ENCODE measurements around the gene RYR2.

Gene RYR2

DNA sequence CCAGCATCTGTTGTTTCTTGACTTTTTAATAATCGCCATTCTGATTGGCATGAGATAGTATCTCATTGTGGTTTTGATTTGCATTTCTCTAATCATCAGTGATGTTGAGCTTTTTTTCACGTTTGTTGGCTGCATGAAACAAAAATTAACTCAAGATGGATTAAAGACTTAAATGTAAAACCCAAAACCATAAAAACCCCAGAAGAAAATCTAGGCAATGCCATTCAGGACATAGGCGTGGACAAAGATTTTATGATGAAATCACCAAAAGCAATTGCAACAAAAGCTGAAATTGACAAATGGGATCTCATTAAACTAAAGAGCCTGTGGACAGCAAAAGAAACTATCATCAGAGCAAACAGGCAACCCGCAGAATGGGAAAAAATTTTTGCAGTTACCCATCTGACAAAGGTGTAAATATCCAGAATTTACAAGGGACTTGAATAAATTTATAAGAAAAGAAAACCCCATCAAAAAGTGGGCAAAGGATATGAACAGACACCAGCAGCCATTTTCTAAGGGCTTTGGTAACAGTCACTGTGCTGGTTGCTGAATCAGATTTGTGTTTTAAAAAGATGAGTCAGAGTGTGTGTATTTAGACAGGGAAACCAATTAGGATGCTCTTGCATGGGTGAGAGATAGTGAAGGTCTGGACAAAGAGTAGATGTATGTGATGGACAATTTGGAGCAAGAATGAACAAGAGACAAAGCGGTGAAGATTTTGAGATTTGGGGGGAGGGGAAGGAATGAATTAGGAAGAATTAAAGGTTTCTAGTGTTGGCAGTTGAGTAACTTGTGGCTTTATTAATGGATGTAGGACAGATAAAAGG lies 110.7 kb downstream of the RYR2 start:
- Histone ChIP-seq H3K27ac (ENCODE audit: low read depth, low read length) (no peak overlapping the region), H3K4me1 (ENCODE audit: control insufficient read depth in 1 of 2, insufficient read depth in 2 of 2, low read length in 2 of 2) (no peaks in the 10 kb centered on the region), H3K4me3 (ENCODE audit: low read depth in 1 of 2, low read length in 2 of 2) (no peak overlapping the region), H3K9ac (ENCODE audit: low read depth in 1 of 2, low read length in 2 of 2) (no peak overlapping the region), H3K27me3 (ENCODE audit: control insufficient read depth in 1 of 2, insufficient read depth in 2 of 2, low read length in 2 of 2) (no peaks in the 10 kb centered on the region), H3K36me3 (ENCODE audit: control insufficient read depth in 1 of 2, insufficient read depth in 2 of 2, low read length in 2 of 2) (no peaks in the 10 kb centered on the region), H3K9me3 (ENCODE audit: control insufficient read depth in 1 of 2, low read length in 2 of 2) (no peaks in the 10 kb centered on the region)

DNA sequence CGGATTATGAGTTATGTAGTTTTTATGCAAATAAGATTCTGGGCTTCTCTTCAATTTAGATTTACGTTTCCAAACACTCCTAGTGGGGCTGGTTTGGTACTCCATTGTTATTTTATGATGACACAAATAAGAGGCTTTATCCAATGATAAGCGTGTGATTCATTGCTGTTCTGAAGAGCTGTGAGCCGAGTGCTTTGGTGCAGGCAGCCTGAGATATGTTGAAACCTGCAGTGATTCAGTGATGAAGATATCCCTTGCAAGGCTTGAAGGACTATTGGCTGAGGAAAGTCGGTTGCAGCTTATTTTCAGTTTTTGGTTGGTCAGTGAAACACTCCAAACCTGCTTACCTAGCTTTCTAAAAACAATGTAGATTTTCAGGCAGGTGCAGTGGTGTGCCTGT lies 112.2 kb downstream of the RYR2 start:
- Histone ChIP-seq H3K4me3 (ENCODE audit: low read depth in 1 of 2, low read length in 2 of 2) (no peak overlapping the region), H3K9me3 (ENCODE audit: control insufficient read depth in 1 of 2, low read length in 2 of 2) (no peaks in the 10 kb centered on the region), H3K4me1 (ENCODE audit: control insufficient read depth in 1 of 2, insufficient read depth in 2 of 2, low read length in 2 of 2) (no peaks in the 10 kb centered on the region), H3K9ac (ENCODE audit: low read depth in 1 of 2, low read length in 2 of 2) (no peak overlapping the region), H3K36me3 (ENCODE audit: control insufficient read depth in 1 of 2, insufficient read depth in 2 of 2, low read length in 2 of 2) (no peaks in the 10 kb centered on the region), H3K27ac (ENCODE audit: low read depth, low read length) (no peak overlapping the region), H3K27me3 (ENCODE audit: control insufficient read depth in 1 of 2, insufficient read depth in 2 of 2, low read length in 2 of 2) (no peaks in the 10 kb centered on the region)

DNA sequence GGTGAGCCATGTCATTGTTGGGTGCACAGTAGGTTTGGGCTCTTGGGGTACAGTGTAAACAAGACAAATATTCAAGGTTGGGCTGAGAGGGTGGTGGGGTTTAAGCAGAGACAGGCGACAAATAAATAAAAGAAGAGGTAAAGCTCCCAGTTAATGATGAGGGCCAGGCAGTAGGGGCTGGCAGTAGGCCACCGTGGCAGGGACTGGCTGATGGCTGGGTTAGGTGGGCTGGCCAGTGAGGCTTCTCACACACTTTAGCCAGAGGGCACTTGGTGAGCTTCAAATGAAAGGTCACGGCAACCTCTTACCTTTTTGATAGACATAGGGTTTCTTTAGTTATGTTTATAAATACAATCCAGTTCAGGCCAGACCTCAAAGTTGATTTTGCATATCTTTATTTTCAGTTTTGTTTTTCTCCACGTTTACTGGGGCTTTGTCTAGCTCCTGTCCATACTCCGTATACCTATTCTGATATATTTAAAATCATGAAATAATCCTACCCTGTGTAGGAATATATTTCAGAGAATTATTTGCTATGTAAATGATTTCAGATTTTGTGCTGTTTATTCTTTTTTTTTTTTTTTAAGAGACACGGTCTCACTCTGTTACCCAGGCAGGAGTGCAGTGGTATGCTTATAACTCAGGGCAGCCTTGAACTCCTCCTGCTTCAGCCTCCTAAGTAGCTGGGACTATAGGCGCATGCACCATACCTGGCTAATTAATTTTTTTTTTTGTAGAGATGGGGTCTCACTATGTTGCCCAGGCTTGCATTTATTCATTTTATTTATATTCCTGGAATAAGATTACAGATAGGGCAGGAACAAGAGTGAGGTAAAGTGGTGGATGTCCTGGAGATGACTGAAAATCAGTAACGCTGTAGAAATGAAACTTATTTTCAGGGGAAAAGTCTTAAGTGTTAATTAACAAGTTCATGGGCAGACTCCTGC lies 122.7 kb downstream of the RYR2 start:
- Histone ChIP-seq H3K36me3 (ENCODE audit: control insufficient read depth in 1 of 2, insufficient read depth in 2 of 2, low read length in 2 of 2) (no peaks in the 10 kb centered on the region), H3K4me3 (ENCODE audit: low read depth in 1 of 2, low read length in 2 of 2) (no peak overlapping the region), H3K27me3 (ENCODE audit: control insufficient read depth in 1 of 2, insufficient read depth in 2 of 2, low read length in 2 of 2) (no peaks in the 10 kb centered on the region), H3K4me1 (ENCODE audit: control insufficient read depth in 1 of 2, insufficient read depth in 2 of 2, low read length in 2 of 2) (no peaks in the 10 kb centered on the region), H3K27ac (ENCODE audit: low read depth, low read length) (no peak overlapping the region), H3K9me3 (ENCODE audit: control insufficient read depth in 1 of 2, low read length in 2 of 2) (no peaks in the 10 kb centered on the region), H3K9ac (ENCODE audit: low read depth in 1 of 2, low read length in 2 of 2) (no peak overlapping the region)

DNA sequence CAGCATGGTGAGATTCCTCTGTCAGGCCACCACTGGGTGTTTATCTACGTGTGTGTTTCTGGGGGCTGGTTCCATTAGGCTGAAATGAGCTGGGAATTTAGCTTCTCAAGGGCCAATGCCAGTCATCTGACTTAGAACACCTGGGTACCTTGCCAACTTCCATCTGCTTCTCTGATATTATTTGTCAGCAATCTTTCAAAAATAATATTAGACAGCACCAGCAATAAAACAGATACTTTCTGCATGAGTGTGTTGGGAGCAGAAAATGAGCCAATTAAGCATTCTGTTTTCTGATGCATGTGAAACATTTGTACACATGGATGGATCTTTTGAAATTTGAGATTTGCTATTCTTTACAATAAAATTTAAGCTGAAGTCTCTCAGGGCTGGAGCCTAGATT lies 124.1 kb downstream of the RYR2 start:
- no peaks in the 10 kb centered on the region for H3K4me1 ChIP-seq (ENCODE audit: control insufficient read depth in 1 of 2, insufficient read depth in 2 of 2, low read length in 2 of 2)
- no peaks in the 10 kb centered on the region for H3K36me3 ChIP-seq (ENCODE audit: control insufficient read depth in 1 of 2, insufficient read depth in 2 of 2, low read length in 2 of 2)
- H3K27ac ChIP-seq (ENCODE audit: low read depth, low read length), result no peak overlapping the region
- no peaks in the 10 kb centered on the region for H3K27me3 ChIP-seq (ENCODE audit: control insufficient read depth in 1 of 2, insufficient read depth in 2 of 2, low read length in 2 of 2)
- H3K4me3 ChIP-seq (ENCODE audit: low read depth in 1 of 2, low read length in 2 of 2), result no peak overlapping the region
- no peaks in the 10 kb centered on the region for H3K9me3 ChIP-seq (ENCODE audit: control insufficient read depth in 1 of 2, low read length in 2 of 2)
- no peak overlapping the region for H3K9ac ChIP-seq (ENCODE audit: low read depth in 1 of 2, low read length in 2 of 2)

DNA sequence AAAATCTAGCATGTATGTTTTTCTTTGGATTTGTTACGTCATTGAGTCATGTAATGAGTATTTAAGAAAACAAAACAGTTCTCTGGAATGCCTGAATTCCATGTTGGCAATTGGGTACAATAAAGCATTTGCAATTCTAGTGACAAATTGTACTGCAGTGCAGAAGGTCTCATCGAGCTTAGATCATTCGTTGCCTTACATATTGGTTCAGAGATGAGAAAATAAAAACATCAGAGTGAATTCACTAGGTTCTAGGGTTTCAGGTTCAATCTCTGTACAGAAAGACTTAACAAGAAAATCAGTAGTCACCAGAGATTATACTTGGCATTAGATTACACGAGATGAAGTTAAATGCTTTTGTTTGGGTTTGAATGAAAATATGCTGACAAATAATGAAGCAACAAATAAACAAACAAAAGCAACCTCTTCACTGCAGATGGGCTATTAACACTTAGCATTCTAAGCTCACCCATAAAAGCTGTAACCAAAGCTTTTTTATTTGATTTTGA lies 124.7 kb downstream of the RYR2 start:
- Histone ChIP-seq H3K27ac (ENCODE audit: low read depth, low read length) (no peak overlapping the region), H3K4me3 (ENCODE audit: low read depth in 1 of 2, low read length in 2 of 2) (no peak overlapping the region), H3K9me3 (ENCODE audit: control insufficient read depth in 1 of 2, low read length in 2 of 2) (no peaks in the 10 kb centered on the region), H3K9ac (ENCODE audit: low read depth in 1 of 2, low read length in 2 of 2) (no peak overlapping the region), H3K4me1 (ENCODE audit: control insufficient read depth in 1 of 2, insufficient read depth in 2 of 2, low read length in 2 of 2) (no peaks in the 10 kb centered on the region), H3K27me3 (ENCODE audit: control insufficient read depth in 1 of 2, insufficient read depth in 2 of 2, low read length in 2 of 2) (no peaks in the 10 kb centered on the region), H3K36me3 (ENCODE audit: control insufficient read depth in 1 of 2, insufficient read depth in 2 of 2, low read length in 2 of 2) (no peaks in the 10 kb centered on the region)

DNA sequence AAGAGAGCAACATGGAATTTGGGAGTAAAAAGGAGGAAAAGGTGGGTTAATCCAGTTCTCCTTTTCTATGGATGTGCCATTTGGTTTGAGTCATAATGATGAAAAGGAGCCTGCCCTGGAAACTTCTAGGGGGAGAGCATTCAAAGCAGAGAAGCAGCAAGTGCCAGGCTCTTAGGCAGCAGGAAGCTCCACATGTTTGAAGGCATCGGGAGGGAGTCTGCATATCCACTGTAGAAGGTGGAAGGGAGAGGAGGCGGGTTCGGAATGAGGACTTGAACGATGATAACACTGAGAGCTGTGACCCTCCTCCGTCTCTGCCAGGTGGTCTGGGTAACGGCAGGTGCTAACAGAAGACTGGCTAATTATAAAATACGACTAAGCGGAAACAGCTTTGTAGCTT lies 128.2 kb downstream of the RYR2 start:
- no peak overlapping the region for H3K27ac ChIP-seq (ENCODE audit: low read depth, low read length)

DNA sequence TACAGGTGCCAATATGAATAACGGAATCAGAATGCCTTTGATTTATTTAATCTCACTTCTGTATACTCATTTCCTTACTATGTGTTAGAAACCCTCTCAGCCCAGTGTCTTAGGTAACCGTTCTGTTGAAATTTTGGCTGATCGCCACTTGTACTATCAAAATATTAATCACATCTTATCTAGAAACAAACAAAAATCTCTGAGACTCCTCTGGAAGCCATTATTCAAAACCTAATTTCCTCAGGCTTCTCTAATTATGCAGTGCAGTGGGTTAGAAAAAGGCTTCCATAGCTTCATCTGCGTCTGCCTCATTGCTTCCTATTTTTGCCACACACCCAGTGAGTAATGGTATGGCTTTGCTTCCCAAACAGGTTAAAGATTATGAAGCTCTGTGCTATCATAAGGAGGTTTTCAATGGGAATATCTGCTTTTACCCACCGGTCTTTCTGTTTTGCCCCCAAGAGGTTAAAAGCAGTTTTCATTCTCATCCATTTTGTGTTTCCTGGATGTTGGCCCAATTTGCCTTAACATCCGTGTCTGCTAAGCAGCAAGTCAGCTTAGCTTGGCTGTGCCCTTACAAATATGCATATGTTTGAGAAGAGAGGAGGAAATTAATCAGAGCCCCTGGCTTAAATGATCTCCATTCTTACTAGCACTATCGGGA lies 129.6 kb downstream of the RYR2 start:
- no peak overlapping the region for H3K4me3 ChIP-seq (ENCODE audit: low read depth in 1 of 2, low read length in 2 of 2)
- no peaks in the 10 kb centered on the region for H3K27me3 ChIP-seq (ENCODE audit: control insufficient read depth in 1 of 2, insufficient read depth in 2 of 2, low read length in 2 of 2)
- no peak overlapping the region for H3K9ac ChIP-seq (ENCODE audit: low read depth in 1 of 2, low read length in 2 of 2)

More for the DNA sequence above, 128.2 kb downstream of the RYR2 start:
- Histone ChIP-seq H3K9me3 (ENCODE audit: control insufficient read depth in 1 of 2, low read length in 2 of 2) (no peaks in the 10 kb centered on the region), H3K4me1 (ENCODE audit: control insufficient read depth in 1 of 2, insufficient read depth in 2 of 2, low read length in 2 of 2) (no peaks in the 10 kb centered on the region), H3K36me3 (ENCODE audit: control insufficient read depth in 1 of 2, insufficient read depth in 2 of 2, low read length in 2 of 2) (no peaks in the 10 kb centered on the region), H3K27me3 (ENCODE audit: control insufficient read depth in 1 of 2, insufficient read depth in 2 of 2, low read length in 2 of 2) (no peaks in the 10 kb centered on the region), H3K9ac (ENCODE audit: low read depth in 1 of 2, low read length in 2 of 2) (no peak overlapping the region), H3K4me3 (ENCODE audit: low read depth in 1 of 2, low read length in 2 of 2) (no peak overlapping the region)

DNA sequence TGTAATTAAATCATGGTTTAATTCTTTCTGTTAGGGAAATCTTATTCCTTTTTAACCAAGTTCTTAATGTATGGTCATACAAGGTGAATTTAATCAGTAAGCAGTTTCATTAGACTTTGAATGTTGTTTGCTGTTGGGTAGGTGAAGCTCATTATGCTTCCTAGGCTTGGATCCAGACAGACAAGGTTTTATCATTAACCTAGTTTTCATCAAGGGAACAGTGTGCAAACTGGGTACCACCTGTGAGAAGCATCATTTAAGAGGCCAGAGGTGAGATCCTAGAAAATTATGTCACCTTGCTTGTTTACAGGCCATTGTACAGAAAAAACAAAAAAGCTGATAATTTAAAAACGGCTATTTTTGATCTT lies 130.1 kb downstream of the RYR2 start:
- Histone ChIP-seq H3K9ac (ENCODE audit: low read depth in 1 of 2, low read length in 2 of 2) (no peak overlapping the region), H3K36me3 (ENCODE audit: control insufficient read depth in 1 of 2, insufficient read depth in 2 of 2, low read length in 2 of 2) (no peaks in the 10 kb centered on the region), H3K9me3 (ENCODE audit: control insufficient read depth in 1 of 2, low read length in 2 of 2) (no peaks in the 10 kb centered on the region), H3K27ac (ENCODE audit: low read depth, low read length) (no peak overlapping the region), H3K27me3 (ENCODE audit: control insufficient read depth in 1 of 2, insufficient read depth in 2 of 2, low read length in 2 of 2) (no peaks in the 10 kb centered on the region), H3K4me1 (ENCODE audit: control insufficient read depth in 1 of 2, insufficient read depth in 2 of 2, low read length in 2 of 2) (no peaks in the 10 kb centered on the region), H3K4me3 (ENCODE audit: low read depth in 1 of 2, low read length in 2 of 2) (no peak overlapping the region)

More for the DNA sequence above, 129.6 kb downstream of the RYR2 start:
- H3K9me3 ChIP-seq (ENCODE audit: control insufficient read depth in 1 of 2, low read length in 2 of 2), result no peaks in the 10 kb centered on the region
- no peaks in the 10 kb centered on the region for H3K4me1 ChIP-seq (ENCODE audit: control insufficient read depth in 1 of 2, insufficient read depth in 2 of 2, low read length in 2 of 2)
- no peak overlapping the region for H3K27ac ChIP-seq (ENCODE audit: low read depth, low read length)
- H3K36me3 ChIP-seq (ENCODE audit: control insufficient read depth in 1 of 2, insufficient read depth in 2 of 2, low read length in 2 of 2), result no peaks in the 10 kb centered on the region

DNA sequence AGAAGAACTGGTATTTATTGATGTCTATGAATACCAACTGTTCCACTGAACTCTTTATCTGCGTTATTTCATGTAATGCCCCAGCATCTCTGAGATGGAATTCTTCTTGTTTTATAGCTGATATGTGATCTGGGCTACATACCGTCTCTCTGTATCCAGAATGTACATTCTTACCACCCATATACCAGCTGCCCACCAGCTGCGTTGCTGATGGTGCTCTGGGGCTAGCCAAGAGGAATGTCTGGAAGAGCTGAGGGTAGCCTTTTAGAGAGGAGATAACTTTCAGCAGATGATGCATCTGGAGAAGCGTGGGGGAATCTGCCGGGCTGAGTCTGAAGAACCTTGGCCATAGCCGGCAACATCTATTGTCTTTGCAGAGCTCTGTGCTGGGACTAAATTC lies 137.5 kb downstream of the RYR2 start:
- Histone ChIP-seq H3K27me3 (ENCODE audit: control insufficient read depth in 1 of 2, insufficient read depth in 2 of 2, low read length in 2 of 2) (no peaks in the 10 kb centered on the region), H3K4me1 (ENCODE audit: control insufficient read depth in 1 of 2, insufficient read depth in 2 of 2, low read length in 2 of 2) (no peaks in the 10 kb centered on the region), H3K27ac (ENCODE audit: low read depth, low read length) (no peak overlapping the region), H3K9ac (ENCODE audit: low read depth in 1 of 2, low read length in 2 of 2) (no peak overlapping the region), H3K4me3 (ENCODE audit: low read depth in 1 of 2, low read length in 2 of 2) (no peak overlapping the region), H3K9me3 (ENCODE audit: control insufficient read depth in 1 of 2, low read length in 2 of 2) (no peaks in the 10 kb centered on the region), H3K36me3 (ENCODE audit: control insufficient read depth in 1 of 2, insufficient read depth in 2 of 2, low read length in 2 of 2) (no peaks in the 10 kb centered on the region)

DNA sequence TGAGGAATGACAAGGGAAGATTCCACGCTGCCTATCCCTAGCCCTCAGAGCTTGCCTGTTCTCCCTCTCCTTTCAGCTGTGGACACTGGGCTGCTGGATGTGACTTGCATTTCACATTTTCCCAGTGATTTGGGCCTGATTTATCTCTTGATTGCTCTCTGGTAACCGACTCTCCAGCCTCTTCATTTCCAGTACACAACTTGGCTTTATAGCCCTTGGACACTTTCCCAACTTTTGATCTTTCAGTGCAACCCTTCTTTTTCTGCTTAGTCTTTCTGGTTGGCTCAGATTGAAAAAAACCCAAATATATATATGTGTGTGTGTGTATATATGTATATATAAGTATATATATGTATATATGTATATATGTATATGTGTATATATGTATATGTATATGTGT lies 138.3 kb downstream of the RYR2 start:
- no peaks in the 10 kb centered on the region for H3K9me3 ChIP-seq (ENCODE audit: control insufficient read depth in 1 of 2, low read length in 2 of 2)
- no peaks in the 10 kb centered on the region for H3K4me1 ChIP-seq (ENCODE audit: control insufficient read depth in 1 of 2, insufficient read depth in 2 of 2, low read length in 2 of 2)
- no peak overlapping the region for H3K9ac ChIP-seq (ENCODE audit: low read depth in 1 of 2, low read length in 2 of 2)
- H3K27ac ChIP-seq (ENCODE audit: low read depth, low read length), result no peak overlapping the region
- no peak overlapping the region for H3K4me3 ChIP-seq (ENCODE audit: low read depth in 1 of 2, low read length in 2 of 2)
- H3K36me3 ChIP-seq (ENCODE audit: control insufficient read depth in 1 of 2, insufficient read depth in 2 of 2, low read length in 2 of 2), result no peaks in the 10 kb centered on the region
- no peaks in the 10 kb centered on the region for H3K27me3 ChIP-seq (ENCODE audit: control insufficient read depth in 1 of 2, insufficient read depth in 2 of 2, low read length in 2 of 2)
